Fibroblast of villous mesenchyme (primary cell): Measurements from ENCODE around the gene RXRA. TPM values are rescaled to one million over a fixed set of nuclear protein-coding genes. Genes with fewer than 3 reads are reported as not detected.

Experiments used
- DNase-seq: peaks from one replicate; pipeline ENCODE4 v3.0.0-alpha.2; 2010; ENCODE audit warnings: low read depth
- H3K4me3 ChIP-seq: 2 replicates; pipeline ENCODE4 v1.5.1; 2011; ENCODE audit warnings: low read depth, mild to moderate bottlenecking, low read length
- total RNA-seq: library from RNA; depleted of rRNA; stranded (reverse); fragments of >200 nt; gene quantifications from 2 replicates; pipeline ENCODE4 v1.2.3, GENCODE V29; 2012
- TF ChIP-seq, protein P1 (sequence below): IDR thresholded peaks from 2 replicates; pipeline ENCODE4 v1.5.1; 2012; ENCODE audit warnings: low read depth, mild to moderate bottlenecking, low read length; ENCODE audit not compliant: insufficient read depth

Gene RXRA
- total RNA-seq, 1 donor = 16.0 TPM

DNA sequence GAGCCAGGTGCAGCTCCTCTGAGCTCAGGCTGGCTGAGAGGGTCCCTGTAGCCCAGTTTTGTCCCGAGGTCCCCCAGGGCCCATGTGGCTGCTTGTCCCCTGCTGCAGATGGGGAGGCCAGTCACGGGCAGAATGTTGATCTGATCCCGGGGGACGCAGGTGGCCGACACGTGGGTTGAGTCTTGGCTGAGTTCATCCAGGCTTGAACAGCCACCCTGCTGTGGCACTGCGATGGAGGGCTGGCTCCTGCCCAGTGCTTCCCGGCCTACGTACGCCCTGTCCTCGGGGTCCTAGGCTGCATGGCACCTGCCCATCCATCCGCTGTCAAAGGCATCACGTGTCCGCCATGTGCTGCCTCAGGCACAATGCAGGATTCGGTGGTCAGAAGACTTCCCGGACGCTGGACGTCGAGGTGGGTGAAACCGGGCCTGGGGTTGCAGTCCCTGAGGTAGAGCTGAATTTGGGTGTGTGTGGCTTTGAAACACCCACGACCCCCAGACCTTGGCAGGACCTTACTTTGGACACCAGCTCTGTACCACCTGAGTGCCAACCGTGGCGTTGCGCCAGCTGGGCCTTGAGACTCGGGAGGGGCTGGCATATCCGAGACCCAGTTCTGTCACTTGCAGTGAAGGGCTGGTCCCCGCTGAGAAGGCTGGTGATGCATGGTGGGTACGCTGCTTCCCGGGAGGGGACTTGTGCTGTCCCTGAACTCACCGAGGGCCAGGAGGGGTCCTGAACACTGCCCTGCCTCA is 22.3 kb downstream of the RXRA start:
- no peak overlapping the region for H3K4me3 ChIP-seq
- TF ChIP-seq, protein P1, sequence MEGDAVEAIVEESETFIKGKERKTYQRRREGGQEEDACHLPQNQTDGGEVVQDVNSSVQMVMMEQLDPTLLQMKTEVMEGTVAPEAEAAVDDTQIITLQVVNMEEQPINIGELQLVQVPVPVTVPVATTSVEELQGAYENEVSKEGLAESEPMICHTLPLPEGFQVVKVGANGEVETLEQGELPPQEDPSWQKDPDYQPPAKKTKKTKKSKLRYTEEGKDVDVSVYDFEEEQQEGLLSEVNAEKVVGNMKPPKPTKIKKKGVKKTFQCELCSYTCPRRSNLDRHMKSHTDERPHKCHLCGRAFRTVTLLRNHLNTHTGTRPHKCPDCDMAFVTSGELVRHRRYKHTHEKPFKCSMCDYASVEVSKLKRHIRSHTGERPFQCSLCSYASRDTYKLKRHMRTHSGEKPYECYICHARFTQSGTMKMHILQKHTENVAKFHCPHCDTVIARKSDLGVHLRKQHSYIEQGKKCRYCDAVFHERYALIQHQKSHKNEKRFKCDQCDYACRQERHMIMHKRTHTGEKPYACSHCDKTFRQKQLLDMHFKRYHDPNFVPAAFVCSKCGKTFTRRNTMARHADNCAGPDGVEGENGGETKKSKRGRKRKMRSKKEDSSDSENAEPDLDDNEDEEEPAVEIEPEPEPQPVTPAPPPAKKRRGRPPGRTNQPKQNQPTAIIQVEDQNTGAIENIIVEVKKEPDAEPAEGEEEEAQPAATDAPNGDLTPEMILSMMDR = no peak
- DNase-seq = no peak

DNA sequence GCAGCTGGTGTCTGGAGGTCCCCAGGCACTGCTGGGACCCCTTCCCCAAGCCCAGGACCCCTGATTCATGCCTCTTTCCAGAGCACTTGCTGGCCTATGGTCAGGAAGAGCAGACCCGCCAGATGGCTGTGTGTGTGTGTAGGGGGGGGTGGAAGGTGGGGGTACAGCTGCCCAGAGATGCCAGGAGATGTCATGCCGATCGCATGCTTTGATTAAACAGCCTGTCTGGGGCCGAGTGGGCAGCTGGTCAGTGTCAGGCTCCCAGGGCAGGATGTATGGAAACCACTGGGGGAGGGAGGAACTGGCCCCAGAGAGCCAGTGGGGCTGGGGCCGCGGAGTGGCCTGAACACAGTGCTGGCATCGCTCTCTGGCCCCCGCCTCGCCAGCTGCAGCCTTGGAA is 23.7 kb downstream of the RXRA start:
- TF ChIP-seq, protein P1 = no peak

DNA sequence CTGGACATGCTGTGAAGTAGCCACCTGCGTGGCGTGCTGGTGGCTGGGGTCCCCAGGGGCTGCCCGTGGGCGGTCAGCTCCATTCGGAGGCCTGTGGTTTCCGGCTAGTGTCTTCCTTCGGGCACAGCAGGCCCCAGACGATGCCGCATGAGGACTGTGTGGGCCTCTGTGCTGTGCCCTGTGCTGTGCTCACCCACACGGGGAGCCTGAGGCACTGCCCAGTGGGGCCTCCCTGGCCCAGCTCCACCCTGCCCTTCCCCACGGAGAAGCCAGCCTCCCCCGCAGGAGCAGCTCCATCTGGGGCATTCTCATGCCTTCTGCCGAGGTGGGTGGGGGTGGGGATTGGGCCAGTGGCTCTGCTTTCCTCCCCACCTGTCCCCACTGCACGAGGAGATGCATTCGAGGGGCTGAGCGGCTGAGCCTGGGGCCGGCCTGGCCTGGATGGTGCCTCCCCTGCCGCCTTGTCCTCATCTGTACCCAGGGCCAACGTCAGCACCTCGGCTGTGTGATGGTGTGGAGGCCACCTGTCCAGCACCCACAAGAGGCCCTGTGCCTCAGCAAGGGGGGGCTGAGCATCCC is 24.2 kb downstream of the RXRA start:
- TF ChIP-seq, protein P1 = no peak
- no peak overlapping the region for H3K4me3 ChIP-seq
- DNase-seq = no peak

More for the DNA sequence above, 23.7 kb downstream of the RXRA start:
- H3K4me3 ChIP-seq = no peak overlapping the region
- no peak for DNase-seq

DNA sequence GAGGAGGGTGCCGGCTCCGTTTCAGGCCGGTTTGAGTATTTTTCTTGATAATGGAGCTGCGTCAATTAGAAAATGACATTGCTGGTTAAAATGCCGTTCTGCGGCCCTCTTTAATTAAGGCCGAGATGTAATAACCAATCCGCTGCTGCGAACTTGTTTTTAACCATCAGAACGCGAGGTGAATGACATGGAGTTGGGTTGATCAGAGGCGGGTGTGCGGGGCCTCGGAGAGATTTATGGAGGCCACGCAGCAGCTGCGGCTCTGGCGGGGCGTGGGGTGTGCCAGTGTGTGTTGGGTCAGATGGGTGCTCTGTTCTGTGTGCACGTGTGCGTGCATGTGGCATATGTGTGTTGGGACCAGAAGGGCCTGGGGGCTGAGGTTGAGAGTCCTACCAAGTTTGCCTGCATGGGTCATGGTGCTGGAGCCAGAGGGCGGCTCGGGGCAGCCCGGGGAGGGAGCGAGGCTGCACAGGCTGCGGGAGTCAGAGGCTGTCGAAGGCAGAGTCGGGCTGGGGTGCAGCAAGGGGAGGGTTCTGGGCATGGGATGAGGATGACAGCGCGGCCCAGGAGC is 25.4 kb downstream of the RXRA start:
- no peak for DNase-seq
- TF ChIP-seq, protein P1 = no peak
- no peak overlapping the region for H3K4me3 ChIP-seq

DNA sequence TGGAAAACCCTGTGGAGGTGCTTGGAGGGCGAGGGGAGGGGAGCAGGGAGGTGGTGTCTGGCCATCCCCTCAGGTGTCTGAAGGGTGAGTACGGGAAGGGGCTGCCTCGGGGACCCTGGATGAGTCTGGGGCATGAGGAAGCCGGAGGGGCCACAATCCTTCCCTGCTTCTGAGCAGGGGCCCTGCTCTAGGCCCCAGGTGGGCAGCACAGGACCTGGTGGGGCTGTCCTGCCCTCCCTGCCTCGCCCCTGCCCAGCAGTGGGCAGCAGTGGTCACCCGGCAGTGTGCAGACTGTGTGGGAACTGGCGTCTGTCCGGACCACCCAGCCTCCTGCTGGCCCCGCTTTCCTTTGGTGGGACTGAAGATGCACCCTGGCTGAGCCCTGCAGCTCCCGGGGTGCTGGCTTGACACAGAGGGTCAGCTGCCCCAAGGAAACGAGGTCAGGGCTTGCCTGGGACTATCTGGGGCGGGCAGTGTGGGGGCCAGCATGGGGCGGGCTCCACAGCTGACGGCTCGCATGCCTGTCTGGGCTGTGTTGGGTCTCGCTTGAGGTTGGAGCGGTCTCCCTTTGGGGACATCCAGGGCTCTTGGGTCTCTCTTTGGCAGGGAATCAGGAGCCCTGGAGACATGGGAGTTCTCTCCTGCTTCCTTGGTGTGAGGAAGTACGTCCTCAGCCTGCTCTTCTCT is 26.1 kb downstream of the RXRA start:
- no peak overlapping the region for H3K4me3 ChIP-seq
- TF ChIP-seq, protein P1 = no peak
- no peak for DNase-seq

DNA sequence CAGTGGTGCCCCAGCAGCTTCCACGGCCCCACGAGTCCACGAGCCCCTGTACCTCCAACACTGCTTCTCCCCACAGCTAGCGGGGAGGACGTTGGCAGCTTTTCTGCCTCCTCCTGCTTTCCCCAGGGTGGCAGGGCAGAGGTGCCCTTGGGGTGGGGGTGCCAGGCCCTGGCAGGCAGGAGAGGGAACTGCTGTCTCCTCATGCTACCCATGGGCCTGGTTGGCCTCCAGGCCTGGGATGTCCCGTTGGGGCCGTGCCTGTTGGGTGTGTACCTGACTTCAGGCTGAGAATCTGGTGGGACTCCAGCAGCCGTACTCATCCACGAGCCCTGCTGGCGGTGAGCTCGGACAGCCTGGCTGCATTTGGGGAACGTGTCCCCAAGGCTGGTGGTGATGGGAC is 27.3 kb downstream of the RXRA start:
- TF ChIP-seq, protein P1 = no peak
- H3K4me3 ChIP-seq = no peak overlapping the region
- DNase-seq = no peak
